ENCODE results near the gene VPS4B.

VPS4B gene

GRCh38 chr18:63449426-63449825, 27.1 kb upstream of the VPS4B start:
- ChIA-PET CTCF (no interaction called here), POLR2A (no interaction called here)
- Histone ChIP-seq H3K9me3 (ENCODE audit: control insufficient read depth, insufficient read depth, low read depth, low read length) (no peaks in the 10 kb centered on the region), H3K4me3 (ENCODE audit: low read depth, low read length) (no peak overlapping the region), H3K4me1 (ENCODE audit: control insufficient read depth, insufficient read depth, low read length) (peaks cover 17% of the 10 kb centered on the region), H3K36me3 (ENCODE audit: control insufficient read depth in 2 of 2, insufficient read depth in 1 of 2, low read length in 2 of 2) (no peaks in the 10 kb centered on the region), H3K27ac (ENCODE audit: extremely low read depth, low read depth, low read length) (no peak overlapping the region)
- TF ChIP-seq ZNF16 (tag by site-specific recombination; IDR thresholded peaks at IDR 0.05; ENCODE audit: low read depth) (no peak), ZNF112 (tag by site-specific recombination; IDR thresholded peaks at IDR 0.05) (no peak), ZNF362 (tag by site-specific recombination; IDR thresholded peaks at IDR 0.05) (no peak), ZNF621 (tag by site-specific recombination; IDR thresholded peaks at IDR 0.05) (no peak), YY1 (tag by site-specific recombination; IDR thresholded peaks at IDR 0.05) (no peak), HOXA7 (CRISPR knock-in tag; IDR thresholded peaks at IDR 0.05; ENCODE audit: borderline replicate concordance) (no peak)
- TF ChIP-seq, protein P1, sequence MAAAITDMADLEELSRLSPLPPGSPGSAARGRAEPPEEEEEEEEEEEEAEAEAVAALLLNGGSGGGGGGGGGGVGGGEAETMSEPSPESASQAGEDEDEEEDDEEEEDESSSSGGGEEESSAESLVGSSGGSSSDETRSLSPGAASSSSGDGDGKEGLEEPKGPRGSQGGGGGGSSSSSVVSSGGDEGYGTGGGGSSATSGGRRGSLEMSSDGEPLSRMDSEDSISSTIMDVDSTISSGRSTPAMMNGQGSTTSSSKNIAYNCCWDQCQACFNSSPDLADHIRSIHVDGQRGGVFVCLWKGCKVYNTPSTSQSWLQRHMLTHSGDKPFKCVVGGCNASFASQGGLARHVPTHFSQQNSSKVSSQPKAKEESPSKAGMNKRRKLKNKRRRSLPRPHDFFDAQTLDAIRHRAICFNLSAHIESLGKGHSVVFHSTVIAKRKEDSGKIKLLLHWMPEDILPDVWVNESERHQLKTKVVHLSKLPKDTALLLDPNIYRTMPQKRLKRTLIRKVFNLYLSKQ (tag by site-specific recombination; IDR thresholded peaks at IDR 0.05; ENCODE audit: borderline replicate concordance), result no peak

DNA sequence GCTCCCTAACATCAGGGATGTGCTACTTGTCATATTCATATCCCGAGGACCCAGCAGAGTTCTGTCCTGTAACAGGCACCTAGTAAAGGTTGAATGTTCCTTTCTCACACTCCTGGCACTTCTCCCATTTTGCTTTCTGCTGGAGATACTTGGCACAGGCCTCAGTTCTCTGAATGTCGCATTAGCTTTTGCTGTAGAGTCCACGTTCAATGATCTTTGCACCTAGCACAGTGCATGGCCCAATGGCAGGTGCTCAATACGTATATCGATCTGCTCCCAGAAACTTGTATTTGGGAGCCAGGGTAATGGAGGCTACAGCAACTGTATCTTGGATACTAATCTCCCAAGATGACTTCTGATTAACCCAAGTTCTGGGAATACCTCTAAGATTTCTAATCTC, 24.8 kb upstream of the VPS4B start:
- H3K9me3 ChIP-seq (ENCODE audit: control insufficient read depth, insufficient read depth, low read depth, low read length), result no peaks in the 10 kb centered on the region
- ChIA-PET CTCF (interaction anchor here (1.6 kb wide), 1 partner anchor 7 kb away, joined by 7 read pairs; no protein-coding TSS in a partner anchor), POLR2A (no interaction called here)
- TF ChIP-seq ZNF416 (tag by site-specific recombination; IDR thresholded peaks at IDR 0.05) (no peak), ZNF777 (tag by site-specific recombination; IDR thresholded peaks at IDR 0.05; ENCODE audit: borderline replicate concordance) (no peak), ZNF596 (tag by site-specific recombination; IDR thresholded peaks at IDR 0.05) (no peak), PRDM10 (tag by site-specific recombination; IDR thresholded peaks at IDR 0.05) (no peak), ZNF335 (tag by site-specific recombination; conservative IDR thresholded peaks at IDR 0.05) (no peak), HOXA7 (CRISPR knock-in tag; IDR thresholded peaks at IDR 0.05; ENCODE audit: borderline replicate concordance) (no peak), OVOL3 (tag by site-specific recombination; IDR thresholded peaks at IDR 0.05) (no peak), GLI2 (tag by site-specific recombination; IDR thresholded peaks at IDR 0.05; ENCODE audit: borderline replicate concordance, low read depth) (no peak), PRDM2 (tag by site-specific recombination; IDR thresholded peaks at IDR 0.05; ENCODE audit: borderline replicate concordance) (no peak)
- TF ChIP-seq, protein P2, sequence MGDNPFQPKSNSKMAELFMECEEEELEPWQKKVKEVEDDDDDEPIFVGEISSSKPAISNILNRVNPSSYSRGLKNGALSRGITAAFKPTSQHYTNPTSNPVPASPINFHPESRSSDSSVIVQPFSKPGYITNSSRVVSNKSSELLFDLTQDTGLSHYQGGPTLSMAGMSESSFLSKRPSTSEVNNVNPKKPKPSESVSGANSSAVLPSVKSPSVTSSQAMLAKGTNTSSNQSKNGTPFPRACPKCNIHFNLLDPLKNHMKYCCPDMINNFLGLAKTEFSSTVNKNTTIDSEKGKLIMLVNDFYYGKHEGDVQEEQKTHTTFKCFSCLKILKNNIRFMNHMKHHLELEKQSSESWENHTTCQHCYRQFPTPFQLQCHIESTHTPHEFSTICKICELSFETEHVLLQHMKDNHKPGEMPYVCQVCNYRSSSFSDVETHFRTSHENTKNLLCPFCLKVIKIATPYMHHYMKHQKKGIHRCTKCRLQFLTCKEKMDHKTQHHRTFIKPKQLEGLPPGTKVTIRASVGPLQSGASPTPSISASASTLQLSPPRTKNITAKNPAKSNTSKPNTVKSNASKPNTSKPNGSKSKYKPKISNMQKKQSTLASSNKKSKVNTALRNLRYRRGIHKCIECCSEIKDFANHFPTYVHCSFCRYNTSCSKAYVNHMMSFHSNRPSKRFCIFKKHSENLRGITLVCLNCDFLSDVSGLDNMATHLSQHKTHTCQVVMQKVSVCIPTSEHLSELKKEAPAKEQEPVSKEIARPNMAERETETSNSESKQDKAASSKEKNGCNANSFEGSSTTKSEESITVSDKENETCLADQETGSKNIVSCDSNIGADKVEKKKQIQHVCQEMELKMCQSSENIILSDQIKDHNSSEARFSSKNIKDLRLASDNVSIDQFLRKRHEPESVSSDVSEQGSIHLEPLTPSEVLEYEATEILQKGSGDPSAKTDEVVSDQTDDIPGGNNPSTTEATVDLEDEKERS (tag by site-specific recombination; IDR thresholded peaks at IDR 0.05), result no peak
- TF ChIP-seq, protein P3, sequence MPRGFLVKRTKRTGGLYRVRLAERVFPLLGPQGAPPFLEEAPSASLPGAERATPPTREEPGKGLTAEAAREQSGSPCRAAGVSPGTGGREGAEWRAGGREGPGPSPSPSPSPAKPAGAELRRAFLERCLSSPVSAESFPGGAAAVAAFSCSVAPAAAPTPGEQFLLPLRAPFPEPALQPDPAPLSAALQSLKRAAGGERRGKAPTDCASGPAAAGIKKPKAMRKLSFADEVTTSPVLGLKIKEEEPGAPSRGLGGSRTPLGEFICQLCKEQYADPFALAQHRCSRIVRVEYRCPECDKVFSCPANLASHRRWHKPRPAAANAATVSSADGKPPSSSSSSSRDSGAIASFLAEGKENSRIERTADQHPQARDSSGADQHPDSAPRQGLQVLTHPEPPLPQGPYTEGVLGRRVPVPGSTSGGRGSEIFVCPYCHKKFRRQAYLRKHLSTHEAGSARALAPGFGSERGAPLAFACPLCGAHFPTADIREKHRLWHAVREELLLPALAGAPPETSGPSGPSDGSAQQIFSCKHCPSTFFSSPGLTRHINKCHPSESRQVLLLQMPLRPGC (tag by site-specific recombination; IDR thresholded peaks at IDR 0.05), result no peak
- H3K27ac ChIP-seq (ENCODE audit: extremely low read depth, low read depth, low read length), result no peak overlapping the region
- no peaks in the 10 kb centered on the region for H3K36me3 ChIP-seq (ENCODE audit: control insufficient read depth in 2 of 2, insufficient read depth in 1 of 2, low read length in 2 of 2)
- peaks cover 4% of the 10 kb centered on the region; the same call in 1 of the 2 replicates for H3K4me1 ChIP-seq (ENCODE audit: control insufficient read depth, insufficient read depth, low read length)
- H3K4me3 ChIP-seq (ENCODE audit: low read depth, low read length), result no peak overlapping the region

Measured in HEK293 (cell line).